Upper lobe of left lung (tissue), 6 donors: ENCODE results near the gene NHP2. TPM values are rescaled to one million over a fixed set of nuclear protein-coding genes. Genes with fewer than 3 reads are reported as not detected.

ENCODE experiments used
- ATAC-seq, 2 donors: fragments of 200-7000 bp; cut with Tn5 transposase; one replicate each; pipeline ENCODE4 v1.9.1; 2022; ENCODE audit warnings: mild to moderate bottlenecking in 2 of 2, moderate library complexity in 2 of 2; ENCODE audit not compliant: low FRiP score in 2 of 2
- DNase-seq, 2 donors: peaks; one replicate each; pipeline ENCODE4 v3.0.0-alpha.2; 2019 to 2020
- H3K27ac ChIP-seq, 4 donors: fragments of 200-600 bp; sonication (generic); one replicate each; pipeline ENCODE4 v1.5.1; 2016 to 2019
- H3K27me3 ChIP-seq, 4 donors: fragments of 200-600 bp; sonication (generic); one replicate each; pipeline ENCODE4 v1.5.1; 2017 to 2019
- H3K36me3 ChIP-seq, 4 donors: fragments of 200-600 bp; sonication (generic); one replicate each; pipeline ENCODE4 v1.5.1; 2016 to 2019
- H3K4me1 ChIP-seq, 4 donors: fragments of 200-600 bp; sonication (generic); one replicate each; pipeline ENCODE4 v1.5.1; 2018 to 2019
- H3K4me3 ChIP-seq, 4 donors: fragments of 200-600 bp; sonication (generic); one replicate each; pipeline ENCODE4 v1.5.1; 2017 to 2019; ENCODE audit warnings: mild to moderate bottlenecking in 2 of 4, moderate library complexity in 1 of 4
- H3K9me3 ChIP-seq, 4 donors: fragments of 200-600 bp; sonication (generic); one replicate each; pipeline ENCODE4 v1.5.1; 2018 to 2019
- EP300 ChIP-seq, 4 donors: sonication (generic); formaldehyde crosslinking; IDR thresholded peaks; one replicate each; pipeline ENCODE4 v1.5.1; 2017; ENCODE audit warnings: antibody characterized with exemption in 4 of 4, control low read depth in 2 of 4
- POLR2A ChIP-seq, 4 donors: fragments of 450-650 bp; IDR thresholded peaks; one replicate each; pipeline ENCODE4 v1.5.1; 2016 to 2017; ENCODE audit warnings: antibody characterized with exemption in 4 of 4, mild to moderate bottlenecking in 2 of 4
- POLR2AphosphoS5 ChIP-seq, 2 donors: sonication (generic); formaldehyde crosslinking; IDR thresholded peaks; one replicate each; pipeline ENCODE4 v1.5.1; 2017; ENCODE audit warnings: antibody characterized with exemption in 2 of 2
- WGBS, 2 donors: methylation state at CpG; one replicate each; pipeline ENCODE4 v1.1.5; 2017 to 2018; 5-methylcytosine and 5-hydroxymethylcytosine counted together
- total RNA-seq, 6 donors: library from RNA; depleted of rRNA in 4 of 6; stranded (reverse); fragments of >200 nt in 4 of 6; gene quantifications; one replicate each; pipeline versions ENCODE4 v1.1.0 to v1.2.1, GENCODE V29; 2016 to 2021
- TF ChIP-seq, protein P1 (sequence below), 6 experiments: fragments of 450-650 bp in 4 of 6; fragments of 200-600 bp in 2 of 6; sonication (generic) in 2 of 6; IDR thresholded peaks; one replicate each; pipeline ENCODE4 v1.5.1; 2016 to 2019; ENCODE audit warnings: antibody characterized with exemption in 6 of 6
- donor health status: DM: no; HTN: no; CAD: no; lungs with moderate emphysema.
- donor health status: DM: no; HTN: yes; CAD: no; lungs with severe emphysema.

Gene NHP2
- total RNA-seq, 6 donors from 2014 or later, result 61.0 to 117 (median 86.9) TPM

DNA sequence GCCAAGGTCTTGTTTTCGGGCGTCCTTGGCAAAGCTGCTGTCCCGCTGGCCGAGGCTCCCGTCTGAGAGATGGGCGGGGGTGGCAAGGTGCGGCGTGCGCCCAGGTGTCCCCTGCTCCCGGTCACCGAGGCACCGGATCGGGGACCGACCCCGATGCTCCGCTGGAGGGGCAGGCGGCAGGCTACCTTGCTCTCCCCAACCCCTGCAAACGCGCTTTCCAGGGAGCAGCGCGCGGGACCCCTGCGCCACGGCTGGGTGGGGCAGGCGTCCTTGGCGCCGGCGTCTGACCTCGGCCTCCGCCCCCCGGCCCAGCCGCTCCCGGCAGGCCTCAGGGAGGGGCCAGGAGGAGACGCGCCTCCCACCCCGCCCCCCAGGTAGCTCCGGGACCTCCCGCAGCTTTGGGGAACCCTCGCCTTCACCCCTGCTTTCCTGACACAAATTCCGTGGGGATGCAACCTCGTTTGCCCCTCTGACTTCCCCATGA lies 39.8 kb downstream of the NHP2 start:
- DNase-seq (peak in 1 of 2 donors; percentile 83), ATAC-seq (no peak)
- Histone ChIP-seq H3K4me3 (peak overlapping the region; percentile 46 to 72 (median 69)), H3K9me3 (no peaks in the 10 kb centered on the region), H3K27ac (peak overlapping the region; percentile 70 to 85 (median 75)), H3K4me1 (peaks cover 29 to 64% (median 44%) of the 10 kb centered on the region in 4 donors), H3K36me3 (no peaks in the 10 kb centered on the region), H3K27me3 (peaks cover 0 to 30% (median 17%) of the 10 kb centered on the region in 4 donors)
- 0 to 1% methylated on average over 2 to 26 of the region's 41 CpGs for WGBS, 2 donors
- TF ChIP-seq EP300 (IDR thresholded peaks at IDR 0.05) (no peak), POLR2A (IDR thresholded peaks at IDR 0.05) (no peak), POLR2AphosphoS5 (IDR thresholded peaks at IDR 0.05) (no peak)
- TF ChIP-seq, protein P1, sequence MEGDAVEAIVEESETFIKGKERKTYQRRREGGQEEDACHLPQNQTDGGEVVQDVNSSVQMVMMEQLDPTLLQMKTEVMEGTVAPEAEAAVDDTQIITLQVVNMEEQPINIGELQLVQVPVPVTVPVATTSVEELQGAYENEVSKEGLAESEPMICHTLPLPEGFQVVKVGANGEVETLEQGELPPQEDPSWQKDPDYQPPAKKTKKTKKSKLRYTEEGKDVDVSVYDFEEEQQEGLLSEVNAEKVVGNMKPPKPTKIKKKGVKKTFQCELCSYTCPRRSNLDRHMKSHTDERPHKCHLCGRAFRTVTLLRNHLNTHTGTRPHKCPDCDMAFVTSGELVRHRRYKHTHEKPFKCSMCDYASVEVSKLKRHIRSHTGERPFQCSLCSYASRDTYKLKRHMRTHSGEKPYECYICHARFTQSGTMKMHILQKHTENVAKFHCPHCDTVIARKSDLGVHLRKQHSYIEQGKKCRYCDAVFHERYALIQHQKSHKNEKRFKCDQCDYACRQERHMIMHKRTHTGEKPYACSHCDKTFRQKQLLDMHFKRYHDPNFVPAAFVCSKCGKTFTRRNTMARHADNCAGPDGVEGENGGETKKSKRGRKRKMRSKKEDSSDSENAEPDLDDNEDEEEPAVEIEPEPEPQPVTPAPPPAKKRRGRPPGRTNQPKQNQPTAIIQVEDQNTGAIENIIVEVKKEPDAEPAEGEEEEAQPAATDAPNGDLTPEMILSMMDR (IDR thresholded peaks at IDR 0.05), result no peak

- WGBS, 2 donors, result 3 to 5% methylated on average over 16 to 33 of the region's 96 CpGs
- peaks cover 0 to 30% (median 17%) of the 10 kb centered on the region in 4 donors for H3K27me3 ChIP-seq
- DNase-seq, result peak; percentile 72 to 94
Observed at GRCh38 chr5:178113141-178113787, 40.4 kb downstream of the NHP2 start, which contains the start of gene N4BP3. N4BP3 (plus strand) TSS chr5:178113532; CDS start chr5:178119584, 6,052 bp downstream.

GRCh38 chr5:178112545-178112944 lies 41.1 kb downstream of the NHP2 start:
- peaks cover 0 to 30% (median 17%) of the 10 kb centered on the region in 4 donors for H3K27me3 ChIP-seq
- no peak overlapping the region for H3K4me3 ChIP-seq
- H3K4me1 ChIP-seq, result peaks cover 31 to 63% (median 47%) of the 10 kb centered on the region in 4 donors
- H3K27ac ChIP-seq, result peak overlapping the region in 1 of 4 donors; percentile 79
- no peaks in the 10 kb centered on the region for H3K36me3 ChIP-seq
- no peak for DNase-seq
- no peak for ATAC-seq
- H3K9me3 ChIP-seq, result no peaks in the 10 kb centered on the region
- no peak for TF ChIP-seq POLR2AphosphoS5 (IDR thresholded peaks at IDR 0.05)
- no peak for TF ChIP-seq POLR2A (IDR thresholded peaks at IDR 0.05)
- no peak for TF ChIP-seq EP300 (IDR thresholded peaks at IDR 0.05)
- TF ChIP-seq, protein P1 (IDR thresholded peaks at IDR 0.05), result no peak
- WGBS, 2 donors, result 84 to 86% methylated on average over 5 of the region's 5 CpGs

More at GRCh38 chr5:178113141-178113787, 40.4 kb downstream of the NHP2 start, which contains the start of gene N4BP3:
- no peaks in the 10 kb centered on the region for H3K9me3 ChIP-seq
- peak; percentile 70 to 76 for ATAC-seq
- peak within 1 kb of the TSS; percentile 70 to 85 (median 75) for H3K27ac ChIP-seq
- TF ChIP-seq, protein P1 (IDR thresholded peaks at IDR 0.05), result peak in 2 of 6 experiments; percentile 8 to 32
- peak in 1 of 4 donors; percentile 25 for TF ChIP-seq POLR2A (IDR thresholded peaks at IDR 0.05)
- TF ChIP-seq POLR2AphosphoS5 (IDR thresholded peaks at IDR 0.05), result no peak
- no peaks in the 10 kb centered on the region for H3K36me3 ChIP-seq
- peak within 1 kb of the TSS; percentile 46 to 72 (median 69) for H3K4me3 ChIP-seq
- peaks cover 33 to 64% (median 50%) of the 10 kb centered on the region in 4 donors for H3K4me1 ChIP-seq

DNA sequence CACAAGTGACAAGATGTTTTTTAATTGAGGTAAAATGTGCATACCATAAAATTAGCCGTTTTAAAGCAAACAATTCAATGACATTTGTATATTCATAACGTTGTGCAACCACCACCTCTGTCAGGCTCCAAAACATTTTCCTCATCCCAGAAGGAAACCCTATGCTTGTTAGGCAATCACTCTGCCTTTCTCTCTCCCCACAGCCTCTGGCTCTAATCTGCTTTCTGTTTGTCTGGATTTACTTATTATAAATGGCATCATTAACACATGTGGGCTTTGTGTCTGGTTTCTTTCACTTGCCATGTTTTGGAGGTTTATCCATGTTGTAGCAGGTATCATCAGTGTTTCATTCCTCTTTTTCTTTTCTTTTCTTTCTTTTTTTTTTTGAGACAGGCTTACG lies 41.8 kb downstream of the NHP2 start:
- Histone ChIP-seq H3K27ac (no peak overlapping the region), H3K36me3 (no peaks in the 10 kb centered on the region), H3K4me3 (no peak overlapping the region), H3K27me3 (peaks cover 0 to 30% (median 17%) of the 10 kb centered on the region in 4 donors), H3K4me1 (peaks cover 26 to 59% (median 42%) of the 10 kb centered on the region in 4 donors), H3K9me3 (no peaks in the 10 kb centered on the region)
- TF ChIP-seq POLR2AphosphoS5 (IDR thresholded peaks at IDR 0.05) (no peak), EP300 (IDR thresholded peaks at IDR 0.05) (no peak), POLR2A (IDR thresholded peaks at IDR 0.05) (no peak)
- TF ChIP-seq, protein P1 (IDR thresholded peaks at IDR 0.05), result no peak
- WGBS, 2 donors, result 46 to 48% methylated on average over 3 of the region's 3 CpGs
- DNase-seq (no peak), ATAC-seq (no peak)
